T1000 (cell line): ENCODE results near the gene MOCS1.

ENCODE experiments used
- DNase-seq: peaks from one replicate; lab custom pipeline; 2025; ENCODE audit warnings: mixed read lengths; lab: John Stamatoyannopoulos, UW

MOCS1 gene

DNA sequence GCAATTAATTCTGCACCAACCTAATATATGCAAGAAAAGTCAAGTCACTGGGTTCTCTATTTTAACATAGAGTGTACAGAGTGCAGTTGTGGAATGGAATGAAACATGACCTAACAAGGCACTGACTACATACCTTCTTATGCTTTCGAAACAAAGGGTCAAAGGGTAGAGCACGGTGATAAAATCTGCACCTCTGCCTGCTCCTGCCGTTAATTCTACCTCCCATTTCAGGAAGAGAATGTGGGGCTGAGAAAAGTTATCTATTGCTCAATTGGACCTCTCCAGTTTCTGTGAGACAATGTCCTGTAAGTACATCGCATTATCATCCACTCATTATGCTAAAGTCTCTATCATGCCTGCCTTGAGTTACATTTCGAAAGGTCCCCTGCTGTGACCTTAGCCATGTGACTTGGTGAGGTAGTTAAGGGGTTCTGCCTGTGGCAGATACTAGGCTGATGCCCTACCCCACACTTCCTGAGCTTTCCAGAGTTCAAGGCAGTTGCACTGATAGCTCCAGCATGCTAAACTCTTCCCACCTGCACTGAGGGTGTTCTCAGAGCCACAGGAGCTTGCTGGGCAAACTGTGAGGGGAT, 14.0 kb upstream of the MOCS1 start:
- DNase-seq, result no peak

DNA sequence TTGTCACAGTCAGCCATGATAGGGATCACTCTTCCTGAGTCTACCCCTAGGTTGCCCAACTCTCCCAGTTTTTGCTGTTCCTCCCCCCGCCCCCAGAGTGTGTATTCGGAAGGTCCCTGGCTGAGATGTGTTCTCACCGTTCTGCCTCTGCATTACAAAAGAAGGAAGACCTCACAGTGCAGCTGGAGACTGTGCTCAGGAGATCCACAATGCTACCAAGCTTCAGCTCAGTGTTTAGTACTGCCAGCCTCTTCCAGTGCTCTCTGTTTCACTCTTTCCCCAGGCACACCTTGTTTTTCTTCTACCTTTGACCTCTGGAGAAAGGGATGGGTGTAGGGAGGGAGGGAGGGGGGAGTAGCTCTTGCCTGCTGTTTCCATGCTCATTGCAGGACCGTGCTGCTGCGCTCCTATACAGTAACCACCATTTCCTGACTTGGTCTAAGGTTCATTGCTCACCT, 13.4 kb upstream of the MOCS1 start:
- DNase-seq, result no peak

DNA sequence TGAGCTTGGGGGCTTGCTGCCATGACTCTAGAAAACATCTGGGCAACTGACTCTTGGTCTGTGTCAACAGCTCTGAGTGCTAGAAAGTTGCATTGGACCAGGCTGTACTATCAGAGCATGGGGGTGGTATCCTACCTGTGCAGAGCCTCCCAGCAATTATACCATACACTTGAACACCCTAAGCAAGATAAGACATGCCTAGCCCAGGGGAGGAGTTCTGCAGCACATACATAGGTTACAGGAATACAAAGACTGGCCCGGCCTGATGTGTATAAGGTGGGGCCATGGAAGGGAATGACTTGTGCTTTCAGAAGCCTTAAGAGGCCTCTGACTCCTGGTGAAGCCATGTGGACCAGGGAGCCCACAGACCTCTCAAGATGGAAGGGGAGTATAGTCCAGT, 11.4 kb upstream of the MOCS1 start:
- DNase-seq, result no peak

DNA sequence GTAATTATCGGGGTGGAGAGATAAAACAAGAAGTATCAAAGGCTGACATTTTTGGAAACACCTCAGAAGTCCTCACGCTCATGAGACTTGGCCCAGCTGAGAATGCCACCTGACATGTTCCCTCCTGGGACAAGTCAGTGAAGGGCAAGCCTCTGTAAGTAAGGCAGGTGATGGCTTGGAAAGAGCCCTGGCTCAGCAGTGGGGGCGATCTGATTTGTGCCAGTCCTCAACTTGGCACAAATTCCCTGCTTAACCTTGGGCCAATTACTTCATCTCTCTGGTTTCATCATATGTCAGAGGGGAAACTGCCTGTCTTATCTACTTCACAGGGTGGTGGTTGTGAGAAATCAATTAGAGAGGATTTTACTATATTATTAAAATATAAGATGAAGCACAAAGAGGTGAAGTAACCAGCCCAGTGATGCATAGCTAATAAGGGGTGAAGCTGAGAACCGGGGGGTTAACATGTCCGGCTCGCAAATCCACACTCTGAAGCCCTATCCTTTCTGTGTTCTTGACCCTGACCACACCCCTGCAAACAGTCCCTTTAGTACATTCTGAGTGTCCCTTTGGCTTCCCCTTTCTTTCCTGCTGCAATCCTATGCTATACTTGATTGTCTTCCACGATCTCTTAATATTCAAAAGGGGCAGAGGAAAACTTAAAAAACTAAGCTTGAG, 8.8 kb upstream of the MOCS1 start:
- DNase-seq, result no peak

DNA sequence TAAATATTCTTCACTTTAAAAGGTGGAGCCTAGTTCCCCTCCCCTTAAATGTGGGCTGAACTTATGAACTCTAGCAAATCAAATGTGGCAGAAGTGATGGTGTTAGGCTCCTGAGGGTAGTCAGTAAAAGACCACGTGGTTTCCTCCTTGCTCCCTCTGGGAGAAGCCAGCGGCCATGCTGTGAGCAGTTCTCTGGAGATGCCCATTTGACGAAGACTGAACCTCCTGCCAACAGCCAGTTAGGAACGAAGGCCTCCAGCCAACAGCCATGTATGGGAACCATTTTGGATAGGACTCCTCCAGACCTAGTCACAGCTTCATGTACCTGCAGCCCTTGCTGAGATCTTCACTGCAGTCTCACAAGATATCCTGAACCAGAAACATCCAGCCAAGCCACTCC, 7.6 kb upstream of the MOCS1 start:
- no peak for DNase-seq

DNA sequence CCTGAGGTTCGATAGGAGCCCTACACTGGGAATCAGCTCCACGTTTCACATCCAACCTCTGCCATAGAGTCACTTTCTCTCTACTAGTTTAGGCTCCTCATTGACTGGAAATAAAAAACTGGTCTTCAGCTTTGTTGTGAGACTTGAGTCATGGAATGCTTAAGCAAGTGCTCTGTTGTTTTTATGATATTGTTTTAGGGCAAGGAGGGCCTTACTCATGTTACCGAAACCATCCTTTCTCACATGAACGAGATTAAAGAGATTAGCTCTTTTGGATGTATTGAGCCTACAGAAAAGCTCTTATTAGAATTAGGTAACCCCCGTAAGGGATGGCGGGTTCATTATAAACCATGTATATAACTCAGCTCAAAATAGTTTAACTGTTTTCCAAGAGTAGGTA, 6.9 kb upstream of the MOCS1 start:
- DNase-seq, result no peak

DNA sequence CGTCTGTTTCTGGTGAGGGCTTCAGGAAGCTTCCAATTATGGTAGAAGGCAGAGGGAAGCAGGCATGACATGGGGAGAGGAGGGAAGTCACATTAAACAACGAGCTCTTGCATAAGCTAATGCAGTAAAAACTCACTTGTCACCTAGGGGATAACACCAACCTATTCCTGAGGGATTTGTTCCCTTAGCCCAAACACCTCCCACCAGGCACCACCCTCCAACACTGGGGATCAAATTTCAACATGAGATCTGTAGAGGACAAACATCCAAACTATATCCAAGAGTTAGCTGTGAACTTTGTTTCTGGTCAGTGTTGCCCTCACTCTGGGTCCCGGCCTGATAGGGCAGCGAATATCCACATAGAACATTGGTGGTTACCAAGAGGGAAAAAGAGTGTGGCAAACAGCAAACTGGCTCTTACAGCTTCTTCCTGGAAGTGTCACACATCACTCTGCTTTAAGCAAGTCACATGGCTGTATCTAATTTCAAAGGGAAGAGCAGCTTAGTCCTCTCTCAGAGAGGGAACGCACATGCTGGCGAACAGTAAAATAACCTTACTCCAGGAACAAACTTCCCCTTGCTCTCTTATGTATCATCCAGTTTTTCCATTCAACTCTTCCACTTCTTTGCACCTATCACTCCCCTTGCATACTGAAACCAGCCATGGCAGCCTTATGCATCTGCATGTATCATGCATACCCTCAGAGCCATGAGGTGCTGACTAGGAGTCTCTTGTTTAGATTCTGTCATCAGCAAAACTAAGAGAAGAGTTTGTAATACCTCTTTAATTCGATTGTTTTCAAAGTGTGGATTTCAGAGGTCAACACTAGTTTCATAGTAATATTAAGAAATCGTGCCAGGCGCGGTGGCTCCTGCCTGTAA, 4.8 kb upstream of the MOCS1 start:
- no peak for DNase-seq

DNA sequence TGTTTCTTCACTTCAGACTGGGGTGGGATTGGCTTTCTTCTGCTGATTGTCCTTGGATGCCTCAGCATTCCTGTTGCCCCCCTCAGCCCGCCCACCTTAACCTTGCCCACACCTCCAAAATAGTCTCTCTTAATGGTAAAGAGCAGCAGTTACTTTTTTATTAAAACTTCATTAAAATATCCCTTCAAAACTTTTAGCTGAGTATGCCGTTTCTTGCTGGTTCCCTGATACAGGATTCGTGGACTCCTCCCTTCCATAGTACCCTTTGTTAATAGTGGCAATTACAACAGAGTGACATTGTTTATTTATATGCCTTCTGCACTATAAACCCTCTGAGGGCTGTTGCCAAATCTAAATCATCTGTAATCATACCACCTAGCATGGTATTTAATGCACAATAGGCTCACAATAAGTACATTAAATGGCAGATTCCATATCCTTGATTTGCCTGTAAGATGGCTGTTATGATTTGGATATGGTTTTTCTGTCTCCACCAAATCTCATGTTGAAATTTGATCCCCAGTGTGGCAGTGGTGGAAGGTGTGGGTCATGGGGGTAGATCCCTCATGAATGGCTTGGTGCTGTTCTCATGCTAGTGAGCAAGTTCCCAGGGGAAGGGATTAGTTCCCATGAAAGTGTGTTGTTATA, 3.5 kb upstream of the MOCS1 start:
- no peak for DNase-seq

DNA sequence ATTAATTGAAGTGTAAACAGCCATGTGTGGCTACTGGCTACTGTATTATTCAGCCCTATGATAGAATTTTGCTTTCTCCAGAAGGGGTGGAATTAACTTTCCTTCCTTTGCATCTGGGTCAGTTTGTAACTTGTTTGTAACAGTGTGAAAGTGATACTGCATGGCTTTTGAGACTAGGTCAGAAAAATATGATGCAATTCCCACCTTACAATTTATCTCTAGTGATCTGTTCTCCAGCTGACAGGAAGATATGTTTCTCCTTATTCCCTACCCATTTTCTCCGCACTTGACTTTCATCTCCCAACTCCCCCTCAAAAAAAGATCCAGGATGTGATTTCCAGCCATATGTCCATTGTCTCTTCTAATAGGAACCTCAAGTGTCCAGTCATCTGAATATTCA, 2.6 kb upstream of the MOCS1 start:
- no peak for DNase-seq

DNA sequence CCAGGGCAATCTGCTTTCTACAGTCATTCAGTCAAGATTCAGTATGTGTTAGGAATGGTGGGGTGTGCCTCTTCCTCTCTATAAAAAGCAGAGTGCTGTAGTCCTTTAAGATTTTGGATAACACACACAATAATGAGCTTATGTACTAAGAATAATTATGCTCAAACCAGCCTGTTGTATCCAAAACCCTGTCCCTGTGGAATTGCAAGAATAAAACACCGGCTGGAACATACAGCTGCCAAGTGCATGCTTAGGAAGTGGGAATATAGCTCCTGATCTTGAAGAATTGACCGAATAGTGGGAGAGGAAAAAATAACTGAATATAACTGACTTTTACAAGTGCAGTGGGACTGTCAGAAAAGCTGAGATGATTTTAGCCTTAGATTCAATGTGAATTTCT, 979 bp upstream of the MOCS1 start:
- DNase-seq, result no peak

DNA sequence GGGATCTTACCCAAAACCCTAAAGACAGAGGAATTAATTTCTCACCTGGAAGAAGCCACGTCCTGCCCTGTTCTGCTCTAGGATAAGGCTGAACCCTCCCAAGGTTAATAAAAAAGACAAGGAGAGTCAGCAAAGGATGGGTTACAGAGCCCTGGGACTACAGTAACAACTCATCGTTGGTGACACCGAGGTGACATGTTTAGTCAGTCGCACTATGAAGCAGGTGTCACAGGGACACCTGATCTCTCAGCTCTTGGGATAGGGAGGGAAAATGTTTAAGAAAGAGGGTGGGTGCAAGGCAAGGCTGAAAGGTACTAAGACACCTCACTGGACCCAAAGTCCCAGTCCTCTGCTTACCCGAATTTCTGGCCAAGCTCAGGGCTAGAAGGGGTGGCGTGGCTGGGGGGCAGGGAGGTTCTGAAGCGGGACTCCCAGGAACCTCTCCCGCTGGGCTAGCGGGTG, 562 bp downstream of the MOCS1 start:
- DNase-seq, result no peak

DNA sequence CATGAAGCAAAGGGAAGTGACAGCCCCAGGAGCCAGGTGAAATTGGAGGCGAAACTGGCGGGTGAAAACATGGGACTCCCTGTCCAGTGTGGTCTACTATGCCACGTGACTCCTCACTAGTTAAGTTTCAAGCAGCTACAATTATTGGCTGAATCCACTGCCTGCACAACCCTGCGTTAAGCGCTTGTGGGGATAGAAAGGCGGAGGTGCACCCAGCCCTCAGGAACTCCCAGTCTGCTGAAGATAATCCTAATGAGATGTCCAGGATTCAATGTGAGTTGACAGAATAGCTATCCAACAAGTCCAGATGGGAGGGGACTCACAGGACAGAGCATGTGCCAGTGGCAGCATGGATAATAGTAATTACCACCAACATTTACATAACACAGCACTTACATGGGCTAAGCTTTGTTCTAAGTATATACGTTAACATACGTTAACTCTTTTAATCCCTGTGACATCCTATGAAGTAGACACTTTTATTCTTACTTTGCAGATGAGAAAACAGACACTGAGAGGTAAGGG, 1.8 kb downstream of the MOCS1 start:
- no peak for DNase-seq

DNA sequence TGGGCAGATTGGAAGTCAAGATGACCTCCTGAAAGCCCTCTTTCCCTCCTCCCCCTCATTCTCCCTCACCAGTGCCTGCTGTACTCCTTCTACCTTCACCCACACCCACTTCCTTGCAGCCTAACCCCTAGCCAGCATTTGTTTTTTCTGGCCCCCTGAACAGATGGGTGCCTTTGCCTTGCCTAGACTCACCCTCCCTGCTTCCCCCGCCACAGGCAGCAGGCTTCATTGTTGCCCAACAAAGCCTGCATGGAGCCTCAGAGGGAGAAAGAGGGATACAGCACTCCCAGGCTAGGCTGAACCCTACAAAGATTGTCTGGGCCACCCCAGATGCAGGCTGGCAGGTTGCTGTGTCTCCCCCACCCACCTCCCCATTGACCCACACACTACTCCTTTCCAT, 2.7 kb downstream of the MOCS1 start:
- no peak for DNase-seq

DNA sequence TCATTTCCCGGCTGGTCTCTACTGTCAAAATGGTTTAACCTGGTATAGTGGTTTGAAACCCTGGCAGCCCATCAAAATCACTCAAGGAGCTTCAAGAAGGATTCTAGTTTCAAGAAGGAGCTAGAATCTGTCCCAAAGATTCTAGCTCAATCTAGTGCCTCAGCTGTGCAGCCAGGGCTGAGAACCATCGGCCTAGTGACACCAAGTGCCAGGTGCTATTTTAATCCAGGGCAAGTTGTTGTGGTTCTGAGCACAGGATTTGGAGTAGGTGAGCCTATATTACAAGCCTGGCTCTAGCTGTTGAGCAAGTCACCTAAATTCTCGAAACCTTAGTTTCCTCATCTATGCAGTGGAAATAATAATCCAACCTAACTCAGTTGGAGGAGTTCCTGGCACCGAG, 3.7 kb downstream of the MOCS1 start:
- DNase-seq, result no peak

DNA sequence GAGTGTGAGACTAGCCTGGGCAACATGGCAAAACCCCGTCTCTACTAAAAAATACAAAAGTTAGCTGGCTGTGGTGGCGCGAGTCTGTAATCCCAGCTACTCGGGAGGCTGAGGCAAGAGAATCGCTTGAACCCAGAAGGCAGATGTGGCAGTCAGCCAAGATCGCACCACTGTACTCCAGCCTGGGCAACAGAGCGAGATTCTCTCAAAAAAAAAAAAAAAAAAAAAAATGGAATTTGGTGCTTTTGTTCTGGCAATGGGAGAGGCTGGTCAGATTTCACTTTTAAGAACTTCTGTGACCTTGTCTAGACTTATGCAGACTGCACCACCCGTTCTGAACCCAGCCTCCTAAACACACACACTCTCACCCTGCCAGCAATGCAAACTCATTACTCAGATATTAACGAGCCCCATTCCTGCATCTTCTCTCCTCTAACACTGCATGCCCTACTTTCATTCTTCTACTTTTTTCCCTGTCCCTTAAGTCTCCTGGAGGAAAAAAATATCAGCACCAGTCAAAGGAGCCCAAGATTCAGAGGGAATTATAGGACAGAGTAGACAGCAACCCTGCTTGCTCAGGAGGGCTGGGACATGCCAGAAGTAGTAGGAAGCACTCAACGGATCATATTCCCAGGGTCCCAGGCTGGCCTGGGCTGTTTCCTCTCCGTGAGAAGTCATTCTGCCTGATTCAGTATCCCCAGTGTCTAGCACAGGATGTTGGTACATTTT, 4.4 kb downstream of the MOCS1 start:
- no peak for DNase-seq

DNA sequence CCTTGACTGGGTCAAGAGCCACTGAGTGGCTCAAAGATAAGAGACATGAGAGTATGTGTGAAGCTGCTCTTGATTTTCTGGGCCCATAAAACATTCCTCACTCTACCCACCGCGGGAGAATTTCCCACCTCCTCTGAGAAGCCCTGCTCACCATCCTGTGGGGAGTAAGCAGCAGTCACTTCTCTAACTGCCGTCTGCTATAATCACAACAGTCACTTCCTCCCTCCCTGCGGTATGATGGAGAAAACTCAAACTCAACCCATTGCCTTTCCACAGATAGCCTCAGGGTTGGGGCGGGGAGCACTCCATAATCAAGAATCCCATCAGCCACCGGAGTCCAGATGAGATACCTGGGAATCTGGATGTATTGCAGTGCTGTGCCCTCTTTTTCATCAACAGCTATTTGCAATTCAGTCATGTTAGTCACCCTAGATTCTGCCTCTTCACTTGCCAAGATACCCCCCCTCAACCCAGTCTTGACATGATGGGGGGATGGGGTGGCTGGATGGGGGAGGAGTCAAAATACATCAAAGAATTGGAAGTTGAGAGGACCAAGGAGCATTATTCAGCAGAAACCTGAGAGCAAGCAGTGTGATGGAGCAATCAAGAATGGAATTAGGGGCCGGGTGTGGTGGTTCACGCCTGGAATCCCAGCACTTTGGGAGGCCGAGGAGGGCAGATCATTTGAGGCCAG, 5.1 kb downstream of the MOCS1 start:
- DNase-seq, result no peak

DNA sequence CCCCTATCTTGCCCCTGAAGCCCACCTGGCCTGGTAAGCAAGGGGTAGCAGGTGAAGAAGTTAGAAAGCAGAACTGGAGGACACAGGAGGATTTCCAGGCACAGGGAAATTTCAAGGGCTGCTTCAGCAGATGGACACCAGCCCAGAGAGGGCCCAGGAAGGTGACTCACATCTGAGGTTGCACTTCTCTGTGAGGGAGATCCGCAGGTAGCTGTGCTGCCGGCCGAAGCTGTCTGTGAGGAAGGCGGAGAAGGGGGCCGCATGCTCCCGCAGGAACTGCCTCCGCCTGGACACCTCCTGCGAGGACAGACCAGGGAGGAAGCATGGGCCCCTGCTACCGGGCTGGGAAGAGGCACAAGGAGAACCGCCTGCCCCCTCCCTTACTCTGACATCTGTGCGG, 7.1 kb downstream of the MOCS1 start:
- DNase-seq, result no peak

DNA sequence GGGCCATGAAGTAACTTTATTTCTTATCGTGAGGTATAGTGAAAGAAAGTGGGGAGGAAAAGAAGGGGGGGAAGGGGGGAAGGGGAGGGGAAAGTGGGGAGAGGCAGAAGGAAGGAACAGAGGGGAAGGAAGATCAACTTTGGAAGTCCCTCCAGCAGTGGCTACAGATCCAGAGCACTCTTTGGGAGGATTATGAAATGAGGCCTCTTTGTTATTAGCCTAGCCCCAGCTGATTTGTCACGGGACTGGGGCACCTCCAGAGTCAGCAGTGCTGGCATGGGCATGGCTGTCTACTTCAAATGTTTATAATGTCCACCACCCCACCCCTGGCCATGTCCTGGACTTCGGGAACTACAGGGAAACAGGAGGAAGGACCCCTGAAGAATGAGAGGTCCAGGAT, 7.6 kb downstream of the MOCS1 start:
- no peak for DNase-seq

DNA sequence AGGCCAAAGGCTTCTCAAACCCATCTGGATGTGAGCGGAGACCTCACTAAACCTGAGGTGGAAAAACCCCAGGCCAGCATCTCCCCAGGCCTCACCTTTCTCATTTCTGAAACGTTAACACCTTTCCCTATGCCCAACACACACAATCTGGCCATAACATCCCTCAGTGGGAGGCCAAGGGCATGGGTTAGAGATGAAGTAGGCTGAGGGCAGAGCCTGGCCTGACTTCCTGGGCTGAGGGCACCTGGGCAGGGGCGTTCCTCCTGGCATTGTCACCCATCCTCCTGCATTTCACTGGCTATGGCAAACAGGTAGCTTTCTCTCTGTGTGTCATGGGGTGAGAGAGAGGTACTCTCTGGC, 8.4 kb downstream of the MOCS1 start:
- DNase-seq, result no peak

DNA sequence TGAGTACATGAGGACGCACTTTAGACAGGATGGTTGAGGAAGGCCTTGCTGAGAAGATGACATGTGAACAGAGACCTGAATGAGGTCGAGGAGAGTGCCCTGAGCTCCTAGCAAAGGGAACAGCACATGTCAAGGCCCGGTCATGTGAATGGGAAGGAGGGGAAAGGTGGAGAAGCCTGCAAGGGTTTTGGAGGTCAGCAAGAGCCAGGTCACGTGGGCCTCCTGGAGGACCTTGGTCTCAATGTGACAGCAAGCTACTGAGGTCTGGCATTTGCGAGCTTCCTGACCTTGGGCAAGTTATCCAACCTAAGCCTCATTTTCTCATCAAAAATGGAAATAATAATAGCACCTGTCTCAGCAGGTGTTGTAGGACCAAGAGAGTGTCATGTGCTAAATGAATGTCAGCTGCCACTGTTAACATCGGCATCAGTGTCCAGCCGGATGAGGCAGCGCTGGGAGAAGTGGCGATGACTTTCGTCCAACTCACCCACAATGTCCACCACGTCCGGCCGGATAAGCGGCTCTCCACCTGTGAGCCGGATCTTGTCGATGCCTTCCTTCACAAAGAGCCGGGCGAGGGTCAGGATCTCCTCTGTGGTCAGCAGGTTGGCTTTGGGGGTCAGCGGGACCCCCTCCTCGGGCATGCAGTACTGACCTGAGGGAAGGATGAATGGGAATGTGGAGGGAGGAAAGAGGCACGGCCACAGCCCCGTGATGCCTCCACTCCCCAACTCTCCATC, 8.9 kb downstream of the MOCS1 start:
- no peak for DNase-seq
